HUES48 (cell line): ENCODE results near the gene TLNRD1.

Source experiments
- H3K27ac ChIP-seq: one replicate; pipeline ENCODE4 v1.7.0; 2013; ENCODE audit warnings: low read depth, low read length, inconsistent platforms
- H3K27me3 ChIP-seq: 2 replicates; pipeline ENCODE4 v1.6.1; 2013; ENCODE audit warnings: mild to moderate bottlenecking, low read length; ENCODE audit not compliant: control insufficient read depth, insufficient read depth
- H3K36me3 ChIP-seq: 2 replicates; pipeline ENCODE4 v1.6.1; 2013; ENCODE audit warnings: low read length; ENCODE audit not compliant: control insufficient read depth, insufficient read depth
- H3K4me1 ChIP-seq: 2 replicates; pipeline ENCODE4 v1.6.1; 2013; ENCODE audit warnings: mild to moderate bottlenecking, low read length; ENCODE audit not compliant: control insufficient read depth, insufficient read depth
- H3K4me3 ChIP-seq: 2 replicates; pipeline ENCODE4 v1.5.1; 2013; ENCODE audit warnings: mild to moderate bottlenecking, low read depth, low read length
- H3K9ac ChIP-seq: 2 replicates; pipeline ENCODE4 v1.6.1; 2013; ENCODE audit warnings: mild to moderate bottlenecking, low read depth, low read length, moderate library complexity
- H3K9me3 ChIP-seq: 2 replicates; pipeline ENCODE4 v1.6.1; 2013; ENCODE audit warnings: low read length; ENCODE audit not compliant: control insufficient read depth, insufficient read depth

TLNRD1 gene

DNA sequence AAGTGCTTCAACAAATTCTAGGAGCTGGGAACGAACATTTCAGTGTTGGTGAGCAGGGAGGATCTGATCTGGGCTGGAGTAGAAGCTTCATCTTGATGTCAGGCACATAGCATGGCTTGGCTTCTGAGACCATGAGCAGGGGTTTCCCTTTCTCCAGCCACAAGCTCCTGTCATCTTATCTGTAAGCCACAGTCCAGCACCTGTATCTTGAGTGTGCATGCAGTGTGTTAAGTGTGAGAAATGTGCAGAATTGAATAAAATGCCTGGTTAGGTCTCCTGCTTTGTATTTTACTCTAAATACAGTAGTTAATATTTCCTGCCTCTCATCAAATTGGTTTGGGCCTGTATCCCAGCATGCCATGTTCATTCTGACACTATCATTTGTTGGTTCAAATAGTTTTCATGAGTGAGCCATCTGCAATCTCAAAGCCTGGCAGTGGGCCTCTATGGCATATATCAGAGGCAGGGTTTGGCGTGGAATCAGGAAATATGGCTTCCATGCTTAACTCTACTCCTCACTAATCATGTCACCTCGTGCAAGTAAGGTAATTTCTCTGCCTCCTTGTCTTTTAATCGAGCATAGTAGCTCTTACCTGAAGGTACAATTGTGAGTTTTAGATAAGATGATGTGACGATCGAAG, 43.3 kb downstream of the TLNRD1 start:
- Histone ChIP-seq H3K4me1 (no peaks in the 10 kb centered on the region), H3K9ac (no peak overlapping the region), H3K4me3 (no peak overlapping the region), H3K36me3 (no peaks in the 10 kb centered on the region), H3K27me3 (no peaks in the 10 kb centered on the region), H3K27ac (no peak overlapping the region), H3K9me3 (no peaks in the 10 kb centered on the region)

DNA sequence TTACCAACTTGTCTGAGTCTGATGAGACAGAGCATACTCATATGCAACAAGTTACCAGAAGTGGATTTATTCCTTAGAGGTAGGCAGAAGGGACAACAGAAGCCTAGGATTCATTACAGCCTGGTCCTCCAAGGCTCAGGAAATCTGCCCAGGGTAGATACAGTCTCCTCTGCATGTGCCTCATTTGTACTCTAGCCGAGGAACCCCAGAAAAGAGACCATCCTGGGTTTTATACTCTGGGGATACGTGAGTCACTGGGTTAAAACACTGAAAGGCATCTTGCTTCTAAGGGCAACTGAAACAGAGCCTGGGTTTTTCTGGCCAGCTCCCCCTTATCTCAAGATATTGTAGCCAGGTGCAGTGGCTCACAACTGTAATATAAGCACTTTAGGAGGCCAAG, 45.6 kb downstream of the TLNRD1 start:
- Histone ChIP-seq H3K36me3 (no peaks in the 10 kb centered on the region), H3K27ac (no peak overlapping the region), H3K27me3 (no peaks in the 10 kb centered on the region), H3K4me3 (no peak overlapping the region), H3K9me3 (no peaks in the 10 kb centered on the region), H3K9ac (no peak overlapping the region), H3K4me1 (no peaks in the 10 kb centered on the region)

- H3K36me3 ChIP-seq = no peaks in the 10 kb centered on the region
- H3K27me3 ChIP-seq = no peaks in the 10 kb centered on the region
- H3K9ac ChIP-seq = no peak overlapping the region
- H3K4me3 ChIP-seq = no peak overlapping the region
- no peaks in the 10 kb centered on the region for H3K9me3 ChIP-seq
- no peak overlapping the region for H3K27ac ChIP-seq
- H3K4me1 ChIP-seq = no peaks in the 10 kb centered on the region
These were observed 47.2 kb downstream of the TLNRD1 start for GRCh38 chr15:81047928-81048327.

GRCh38 chr15:81049835-81050234, 49.1 kb downstream of the TLNRD1 start:
- no peaks in the 10 kb centered on the region for H3K27me3 ChIP-seq
- no peaks in the 10 kb centered on the region for H3K4me1 ChIP-seq
- no peak overlapping the region for H3K27ac ChIP-seq
- H3K9me3 ChIP-seq = no peaks in the 10 kb centered on the region
- no peak overlapping the region for H3K9ac ChIP-seq
- no peak overlapping the region for H3K4me3 ChIP-seq
- no peaks in the 10 kb centered on the region for H3K36me3 ChIP-seq

DNA sequence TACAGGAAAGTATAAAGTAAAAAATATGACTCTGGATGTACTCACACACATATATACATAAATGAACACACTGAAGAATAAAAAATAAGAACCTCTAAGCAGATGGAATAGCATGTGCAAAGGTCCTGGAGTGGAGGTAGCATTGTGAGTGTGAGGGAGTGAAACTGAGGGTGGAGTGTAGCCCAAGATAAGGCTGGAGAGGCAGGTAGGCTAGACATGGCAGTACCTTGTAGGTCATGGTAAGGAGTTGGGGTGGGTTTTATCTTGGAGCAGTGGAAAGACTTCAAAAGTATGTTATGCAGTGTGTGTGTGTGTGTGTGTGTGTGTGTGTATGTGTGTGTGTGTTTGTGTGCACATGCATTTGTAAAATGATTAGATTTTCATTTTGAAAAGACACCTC, 49.5 kb downstream of the TLNRD1 start:
- H3K27me3 ChIP-seq = no peaks in the 10 kb centered on the region
- H3K36me3 ChIP-seq = no peaks in the 10 kb centered on the region
- H3K4me1 ChIP-seq = no peaks in the 10 kb centered on the region
- H3K9me3 ChIP-seq = no peaks in the 10 kb centered on the region
- no peak overlapping the region for H3K9ac ChIP-seq
- H3K27ac ChIP-seq = no peak overlapping the region
- H3K4me3 ChIP-seq = no peak overlapping the region

DNA sequence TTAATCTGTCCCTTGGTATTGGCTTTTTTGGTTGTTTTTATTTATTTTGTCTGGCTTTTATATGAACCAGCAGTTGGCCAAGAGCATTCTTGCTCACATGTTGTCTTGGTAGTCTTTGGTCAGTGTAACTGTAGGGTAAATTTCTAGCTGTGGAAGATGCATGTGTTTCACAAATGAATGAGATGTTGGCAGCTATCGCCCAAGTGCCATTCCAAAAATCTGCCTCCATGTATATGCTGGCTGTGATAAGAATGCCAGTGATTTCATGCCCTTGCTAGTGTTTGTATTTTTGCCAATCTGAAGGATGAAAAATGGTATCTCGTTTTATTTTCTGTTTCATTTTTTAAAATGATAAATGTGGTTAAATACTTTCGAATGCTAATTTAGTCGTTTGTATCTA, 50.1 kb downstream of the TLNRD1 start:
- H3K36me3 ChIP-seq = no peaks in the 10 kb centered on the region
- H3K27me3 ChIP-seq = no peaks in the 10 kb centered on the region
- H3K27ac ChIP-seq = no peak overlapping the region
- H3K4me3 ChIP-seq = no peak overlapping the region
- no peaks in the 10 kb centered on the region for H3K9me3 ChIP-seq
- H3K4me1 ChIP-seq = no peaks in the 10 kb centered on the region
- no peak overlapping the region for H3K9ac ChIP-seq

- Histone ChIP-seq H3K9ac (no peak overlapping the region), H3K4me3 (no peak overlapping the region), H3K36me3 (no peaks in the 10 kb centered on the region), H3K27me3 (no peaks in the 10 kb centered on the region), H3K27ac (no peak overlapping the region), H3K9me3 (no peaks in the 10 kb centered on the region), H3K4me1 (no peaks in the 10 kb centered on the region)
These were observed 51.3 kb downstream of the TLNRD1 start for GRCh38 chr15:81052046-81052445.

GRCh38 chr15:81053621-81054020, 52.9 kb downstream of the TLNRD1 start:
- Histone ChIP-seq H3K4me1 (no peaks in the 10 kb centered on the region), H3K4me3 (no peak overlapping the region), H3K9me3 (no peaks in the 10 kb centered on the region), H3K27me3 (no peaks in the 10 kb centered on the region), H3K27ac (no peak overlapping the region), H3K36me3 (no peaks in the 10 kb centered on the region), H3K9ac (no peak overlapping the region)

DNA sequence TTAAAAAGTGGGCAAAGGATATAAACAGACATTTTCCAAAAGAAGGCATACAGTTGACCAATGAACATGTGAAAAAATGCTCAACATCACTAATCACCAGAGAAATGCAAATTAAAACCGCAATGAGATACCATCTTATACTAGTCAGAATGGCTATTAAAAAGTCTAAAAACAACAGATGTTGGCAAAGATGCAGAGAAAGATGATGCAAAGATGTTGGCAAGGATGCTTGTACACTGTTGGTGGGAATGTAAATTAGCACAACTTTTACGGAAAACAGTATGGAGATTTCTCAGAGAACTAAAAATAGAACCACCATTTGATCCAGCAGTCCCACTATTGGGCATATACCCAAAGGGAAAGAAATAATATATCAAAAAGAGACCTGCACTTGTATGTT, 53.5 kb downstream of the TLNRD1 start:
- H3K9me3 ChIP-seq = no peaks in the 10 kb centered on the region
- H3K4me3 ChIP-seq = no peak overlapping the region
- H3K4me1 ChIP-seq = no peaks in the 10 kb centered on the region
- H3K27ac ChIP-seq = no peak overlapping the region
- no peaks in the 10 kb centered on the region for H3K36me3 ChIP-seq
- no peaks in the 10 kb centered on the region for H3K27me3 ChIP-seq
- no peak overlapping the region for H3K9ac ChIP-seq
